A549 (cell line): Measurements from ENCODE around the gene PITPNM3. TPM values are rescaled to one million over a fixed set of nuclear protein-coding genes. Genes with fewer than 3 reads are reported as not detected.
"Not testable (repeated sequence)": the region's sequence is repeated elsewhere in the genome, so short reads cannot be mapped to it uniquely, and the experiment has no call there.

Source experiments
- ATAC-seq, 2 experiments: fragments of 200-7000 bp in 1 of 2; fragments of >200 bp in 1 of 2; cut with Nextera tagmentation in 1 of 2; cut with Tn5 transposase in 1 of 2; 3 replicates each; pipeline versions ENCODE4 v1.8.0 to v1.9.1; 2018 to 2020; ENCODE audit warnings: mild to moderate bottlenecking in 1 of 2, moderate library complexity in 1 of 2
- CTCF ChIA-PET: fragments of 300-600 bp; sonication (Branson Sonifier 250); formaldehyde crosslinking; extraction: SDS; loops from one replicate; lab custom pipeline; 2021; ENCODE audit warnings: antibody characterized with exemption, inconsistent platforms; lab: Yijun Ruan, JAX
- POLR2A ChIA-PET: fragments of 350-600 bp; formaldehyde crosslinking; extraction: SDS; loops from one replicate; lab custom pipeline; 2021; ENCODE audit warnings: antibody characterized with exemption, inconsistent platforms; lab: Yijun Ruan, JAX
- DNase-seq, 2 experiments: peaks; one replicate each; pipeline versions ENCODE4 v3.0.0 to v3.0.0-alpha.2; 2011 to 2016; ENCODE audit warnings: low read depth in 1 of 2, low spot score in 1 of 2
- FAIRE-seq: peaks from 2 replicates; lab custom pipeline; 2011; peaks lifted over from hg19 to GRCh38; lab: Jason Lieb, UNC
- H3K27ac ChIP-seq, 2 experiments: fragments of >200 bp; sonication (Bioruptor Twin); formaldehyde crosslinking; 3 replicates each; pipeline ENCODE4 v1.5.1; 2016 to 2017
- H3K4me1 ChIP-seq: fragments of >200 bp; sonication (Bioruptor Twin); formaldehyde crosslinking; 3 replicates; pipeline ENCODE4 v1.6.1; 2016
- H3K4me2 ChIP-seq: fragments of >200 bp; sonication (Bioruptor Twin); formaldehyde crosslinking; 3 replicates; pipeline ENCODE4 v1.6.1; 2016
- H3K4me3 ChIP-seq: fragments of >200 bp; sonication (Bioruptor Twin); formaldehyde crosslinking; 3 replicates; pipeline ENCODE4 v1.5.1; 2016
- H3K9me3 ChIP-seq: fragments of >200 bp; sonication (Bioruptor Twin); formaldehyde crosslinking; 3 replicates; pipeline ENCODE4 v1.6.1; 2016
- CBX2 ChIP-seq: fragments of 200-600 bp; sonication (generic); IDR thresholded peaks from 2 replicates; pipeline ENCODE4 v1.6.1; 2016; ENCODE audit warnings: low read depth, mild to moderate bottlenecking, borderline replicate concordance
- CBX8 ChIP-seq: fragments of 200-600 bp; sonication (generic); IDR thresholded peaks from 2 replicates; pipeline ENCODE4 v1.6.1; 2016
- CEBPB ChIP-seq, 2 experiments: fragments of >200 bp in 1 of 2; sonication (Bioruptor Twin) in 1 of 2; formaldehyde crosslinking in 1 of 2; IDR thresholded peaks; 2 replicates each; pipeline ENCODE4 v1.6.1; 2012 to 2016
- CHD4 ChIP-seq: fragments of 200-600 bp; sonication (generic); IDR thresholded peaks from 2 replicates; pipeline ENCODE4 v1.6.1; 2016; ENCODE audit warnings: antibody characterized with exemption, mild to moderate bottlenecking, borderline replicate concordance
- EHMT2 ChIP-seq: fragments of 200-600 bp; sonication (generic); IDR thresholded peaks from 2 replicates; pipeline ENCODE4 v1.6.1; 2016; ENCODE audit warnings: antibody characterized with exemption, low read depth, mild to moderate bottlenecking, moderate library complexity
- ESRRA ChIP-seq: fragments of 150-350 bp; IDR thresholded peaks from 2 replicates; pipeline ENCODE4 v1.6.1; 2014; ENCODE audit warnings: mild to moderate bottlenecking, low read length, borderline replicate concordance
- FOSL2 ChIP-seq, 2 experiments: fragments of 450-650 bp in 1 of 2; fragments of >200 bp in 1 of 2; sonication (Bioruptor Twin) in 1 of 2; formaldehyde crosslinking; IDR thresholded peaks; 2 replicates each; pipeline versions ENCODE4 v1.5.0 to v1.6.1; 2016 to 2020; ENCODE audit warnings: mild to moderate bottlenecking in 1 of 2, moderate library complexity in 1 of 2
- GATA3 ChIP-seq: IDR thresholded peaks from 2 replicates; pipeline ENCODE4 v1.6.1; 2012; ENCODE audit warnings: borderline replicate concordance
- HDAC2 ChIP-seq: fragments of 200-600 bp; sonication (generic); IDR thresholded peaks from 2 replicates; pipeline ENCODE4 v1.6.1; 2016
- HOXB13 ChIP-seq: fragments of 250-450 bp; sonication (Bioruptor Pico); IDR thresholded peaks from 2 replicates; pipeline ENCODE4 v1.5.0; 2020; ENCODE audit warnings: low read depth, mild to moderate bottlenecking, moderate library complexity
- HOXB5 ChIP-seq: fragments of 250-450 bp; sonication (Bioruptor Pico); IDR thresholded peaks from 2 replicates; pipeline ENCODE4 v1.5.0; 2020; ENCODE audit warnings: mild to moderate bottlenecking, moderate library complexity
- JUN ChIP-seq, 2 experiments: fragments of >200 bp; sonication (Bioruptor Twin); formaldehyde crosslinking; IDR thresholded peaks; 2 replicates in 1 of 2; 3 replicates in 1 of 2; pipeline ENCODE4 v1.6.1; 2016 to 2017
- JUNB ChIP-seq: fragments of >200 bp; sonication (Bioruptor Twin); formaldehyde crosslinking; IDR thresholded peaks from 2 replicates; pipeline ENCODE4 v1.6.1; 2016
- MYC ChIP-seq: IDR thresholded peaks from 2 replicates; pipeline ENCODE4 v1.6.1; 2012; ENCODE audit warnings: mild to moderate bottlenecking, inconsistent platforms, low read length, improper control_type of control experiment, borderline replicate concordance
- NFE2L2 ChIP-seq: fragments of 150-350 bp; conservative IDR thresholded peaks from 2 replicates; pipeline ENCODE4 v1.6.1; 2014; ENCODE audit warnings: low read length
- RAD21 ChIP-seq, 2 experiments: fragments of >200 bp in 1 of 2; sonication (Bioruptor Twin) in 1 of 2; formaldehyde crosslinking in 1 of 2; IDR thresholded peaks in 1 of 2; conservative IDR thresholded peaks in 1 of 2; 2 replicates in 1 of 2; 3 replicates in 1 of 2; pipeline ENCODE4 v1.6.1; 2012 to 2018; ENCODE audit warnings: inconsistent platforms in 1 of 2
- RARB ChIP-seq: fragments of 250-450 bp; sonication (Bioruptor Pico); IDR thresholded peaks from 2 replicates; pipeline ENCODE4 v1.8.0; 2021; ENCODE audit warnings: mild to moderate bottlenecking, moderate library complexity
- RFX5 ChIP-seq: fragments of 450-650 bp; IDR thresholded peaks from 2 replicates; pipeline ENCODE4 v1.7.1; 2014; ENCODE audit warnings: antibody characterized with exemption, mild to moderate bottlenecking, moderate library complexity
- SMC3 ChIP-seq: fragments of >200 bp; sonication (Bioruptor Twin); formaldehyde crosslinking; IDR thresholded peaks from 3 replicates; pipeline ENCODE4 v1.6.1; 2018; ENCODE audit warnings: inconsistent platforms
- ZC3H11A ChIP-seq: fragments of 450-650 bp; IDR thresholded peaks from 2 replicates; pipeline ENCODE4 v1.6.1; 2014; ENCODE audit warnings: antibody characterized with exemption, mild to moderate bottlenecking
- ZNF302 ChIP-seq: fragments of 250-450 bp; sonication (Bioruptor Pico); IDR thresholded peaks from 2 replicates; pipeline ENCODE4 v1.9.0; 2021; ENCODE audit warnings: inconsistent platforms, mild to moderate bottlenecking, moderate library complexity
- ZSCAN20 ChIP-seq: fragments of 250-450 bp; sonication (Bioruptor Pico); IDR thresholded peaks from 2 replicates; pipeline ENCODE4 v1.8.0; 2022; ENCODE audit warnings: mild to moderate bottlenecking, moderate library complexity
- WGBS: methylation state at CpG from one replicate; pipeline ENCODE4 v1.1.6; 2017; ENCODE audit errors: missing lambda C conversion rate; 5-methylcytosine and 5-hydroxymethylcytosine counted together
- polyA plus RNA-seq, 4 experiments: library from polyadenylated mRNA; depleted of rRNA in 3 of 4; stranded (reverse); fragments of >200 nt; fragmentation: RNase III in 1 of 4; extraction: RNeasy Plus Mini Kit Qiagen cat#74134 plus additional on column Dnase treatment in 1 of 4; gene quantifications; 2 replicates in 3 of 4; 3 replicates in 1 of 4; pipeline ENCODE4 v1.2.3, GENCODE V29; 2011 to 2017
- TF ChIP-seq, protein P1 (sequence below): fragments of 150-350 bp; IDR thresholded peaks from 2 replicates; pipeline ENCODE4 v1.6.1; 2014; ENCODE audit warnings: low read depth, mild to moderate bottlenecking, low read length
- TF ChIP-seq, protein P2 (sequence below): fragments of 250-450 bp; sonication (Bioruptor Pico); IDR thresholded peaks from 2 replicates; pipeline ENCODE4 v1.5.0; 2021; ENCODE audit warnings: mild to moderate bottlenecking, moderate library complexity, borderline replicate concordance
- TF ChIP-seq, protein P3 (sequence below): fragments of 250-450 bp; sonication (Bioruptor Pico); IDR thresholded peaks from 2 replicates; pipeline ENCODE4 v1.5.0; 2020; ENCODE audit warnings: low read depth, mild to moderate bottlenecking, moderate library complexity
- TF ChIP-seq, protein P4 (sequence below): IDR thresholded peaks from 2 replicates; pipeline ENCODE4 v1.6.1; 2012
- TF ChIP-seq, protein P5 (sequence below): fragments of >200 bp; sonication (Bioruptor Twin); formaldehyde crosslinking; IDR thresholded peaks from 2 replicates; pipeline ENCODE4 v1.6.1; 2016
- TF ChIP-seq, protein P6 (sequence below): fragments of >200 bp; sonication (Bioruptor Twin); formaldehyde crosslinking; IDR thresholded peaks from 3 replicates; pipeline ENCODE4 v1.6.1; 2016

PITPNM3 gene
- polyA plus RNA-seq, 2 of the 4 experiments (the other 2 are of a cell fraction): 0.80 to 2.2 TPM

DNA sequence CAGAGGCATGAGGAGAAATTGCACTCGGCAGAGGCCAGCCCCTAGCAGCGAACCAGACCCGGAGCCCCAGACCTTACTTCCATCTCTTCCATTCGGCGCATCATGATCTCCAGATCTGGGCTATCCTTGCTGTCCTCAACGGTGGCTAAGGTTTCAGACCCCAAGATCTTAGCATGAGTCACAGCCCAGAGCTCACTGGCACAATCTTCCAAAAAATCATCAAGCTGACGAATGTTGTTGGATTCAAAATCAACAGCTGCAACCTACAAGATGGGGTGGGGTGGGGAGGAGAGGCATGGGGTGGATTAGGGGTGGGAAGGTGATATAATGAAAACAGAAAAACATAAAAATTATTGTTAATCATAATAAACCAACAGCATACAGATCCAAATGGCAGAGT lies 39.7 kb upstream of the PITPNM3 start:
- CTCF ChIA-PET: interaction anchor here (2.8 kb wide), 1 partner anchor 124 kb away, joined by 18 read pairs; no protein-coding TSS in a partner anchor

DNA sequence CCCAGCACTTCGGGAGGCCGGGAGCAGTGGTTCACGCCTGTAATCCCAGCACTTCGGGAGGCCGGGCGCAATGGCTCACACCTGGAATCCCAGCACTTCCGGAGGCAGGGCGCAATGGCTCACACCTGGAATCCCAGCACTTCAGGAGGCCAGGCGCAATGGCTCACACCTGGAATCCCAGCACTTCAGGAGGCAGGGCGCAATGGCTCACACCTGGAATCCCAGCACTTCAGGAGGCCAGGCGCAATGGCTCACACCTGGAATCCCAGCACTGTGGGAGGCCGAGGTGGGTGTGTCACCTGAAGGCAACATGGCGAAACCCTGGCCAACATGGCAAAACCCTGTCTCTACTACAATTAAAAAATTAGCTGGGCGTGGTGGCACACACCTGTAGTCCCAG lies 37.0 kb upstream of the PITPNM3 start:
- H3K4me2 ChIP-seq, ATAC-seq, H3K9me3 ChIP-seq, POLR2A ChIA-PET, FAIRE-seq, DNase-seq, H3K4me3 ChIP-seq: not testable (repeated sequence)
- CTCF ChIA-PET: interaction anchor here (1.0 to 1.3 kb wide), 3 partner anchors 19 to 122 kb away, joined by 3 to 4 read pairs (median 4); no protein-coding TSS in a partner anchor
- WGBS: 95% methylated on average over 14 of the region's 14 CpGs
- Histone ChIP-seq H3K4me1 (peaks cover 42% of the 10 kb centered on the region), H3K27ac (peak overlapping the region; percentile 90 to 98)

More for the DNA sequence above, 39.7 kb upstream of the PITPNM3 start:
- peaks cover 50% of the 10 kb centered on the region for H3K4me1 ChIP-seq
- no peak for FAIRE-seq
- H3K4me2 ChIP-seq: no peak overlapping the region
- no peak overlapping the region for H3K27ac ChIP-seq
- TF ChIP-seq CBX2: no peak
- no peak for TF ChIP-seq SMC3
- no peak for TF ChIP-seq RAD21 (conservative IDR thresholded peaks at IDR 0.05 in 1 of 2, IDR thresholded peaks at IDR 0.05 in 1 of 2)
- TF ChIP-seq, protein P1, sequence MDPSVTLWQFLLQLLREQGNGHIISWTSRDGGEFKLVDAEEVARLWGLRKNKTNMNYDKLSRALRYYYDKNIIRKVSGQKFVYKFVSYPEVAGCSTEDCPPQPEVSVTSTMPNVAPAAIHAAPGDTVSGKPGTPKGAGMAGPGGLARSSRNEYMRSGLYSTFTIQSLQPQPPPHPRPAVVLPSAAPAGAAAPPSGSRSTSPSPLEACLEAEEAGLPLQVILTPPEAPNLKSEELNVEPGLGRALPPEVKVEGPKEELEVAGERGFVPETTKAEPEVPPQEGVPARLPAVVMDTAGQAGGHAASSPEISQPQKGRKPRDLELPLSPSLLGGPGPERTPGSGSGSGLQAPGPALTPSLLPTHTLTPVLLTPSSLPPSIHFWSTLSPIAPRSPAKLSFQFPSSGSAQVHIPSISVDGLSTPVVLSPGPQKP: no peak
- TF ChIP-seq ESRRA: no peak
- TF ChIP-seq ZSCAN20 (CRISPR knock-in tag): no peak
- no peak for TF ChIP-seq RARB
- no peak for TF ChIP-seq JUNB
- no peak for TF ChIP-seq MYC
- no peaks in the 10 kb centered on the region for H3K9me3 ChIP-seq
- H3K4me3 ChIP-seq: no peak overlapping the region
- POLR2A ChIA-PET: no interaction called here
- no peak for DNase-seq
- ATAC-seq: no peak
- 94% methylated on average over 7 of the region's 7 CpGs for WGBS

DNA sequence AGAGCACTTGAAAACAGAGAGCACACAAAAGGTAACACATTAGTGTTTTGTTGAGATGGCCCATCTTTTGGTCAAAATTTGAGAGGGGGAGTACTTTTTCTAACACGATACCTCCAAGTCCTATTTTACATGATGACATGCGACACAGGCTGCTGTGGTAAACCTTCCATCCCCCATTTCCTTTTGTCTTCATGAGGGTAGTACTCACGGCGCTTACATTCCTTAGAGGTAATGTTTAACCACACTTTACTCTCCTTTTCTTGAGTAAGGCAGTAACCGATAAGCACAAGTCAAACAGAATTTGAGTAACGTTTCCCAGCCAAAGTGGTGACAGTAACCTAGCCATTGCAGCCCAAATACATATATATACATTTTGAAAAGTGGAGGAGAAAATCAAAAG lies 35.8 kb upstream of the PITPNM3 start:
- peak overlapping the region; percentile 86 for H3K4me2 ChIP-seq
- WGBS: 1% methylated on average over 6 of the region's 6 CpGs
- peaks cover 30% of the 10 kb centered on the region for H3K4me1 ChIP-seq
- H3K4me3 ChIP-seq: peak overlapping the region; percentile 29; the same call in 2 of the 3 replicates
- ATAC-seq: peak; percentile 92 to 94
- ChIA-PET CTCF (no interaction called here), POLR2A (interaction anchor here (1.5 kb wide), 1 partner anchor 14 kb away, joined by 3 read pairs; no protein-coding TSS in a partner anchor)
- peak; percentile 75 to 89 for DNase-seq
- no peaks in the 10 kb centered on the region for H3K9me3 ChIP-seq
- peak overlapping the region; percentile 90 to 98 for H3K27ac ChIP-seq
- FAIRE-seq: peak; percentile 100
- TF ChIP-seq RFX5: no peak
- TF ChIP-seq, protein P2, sequence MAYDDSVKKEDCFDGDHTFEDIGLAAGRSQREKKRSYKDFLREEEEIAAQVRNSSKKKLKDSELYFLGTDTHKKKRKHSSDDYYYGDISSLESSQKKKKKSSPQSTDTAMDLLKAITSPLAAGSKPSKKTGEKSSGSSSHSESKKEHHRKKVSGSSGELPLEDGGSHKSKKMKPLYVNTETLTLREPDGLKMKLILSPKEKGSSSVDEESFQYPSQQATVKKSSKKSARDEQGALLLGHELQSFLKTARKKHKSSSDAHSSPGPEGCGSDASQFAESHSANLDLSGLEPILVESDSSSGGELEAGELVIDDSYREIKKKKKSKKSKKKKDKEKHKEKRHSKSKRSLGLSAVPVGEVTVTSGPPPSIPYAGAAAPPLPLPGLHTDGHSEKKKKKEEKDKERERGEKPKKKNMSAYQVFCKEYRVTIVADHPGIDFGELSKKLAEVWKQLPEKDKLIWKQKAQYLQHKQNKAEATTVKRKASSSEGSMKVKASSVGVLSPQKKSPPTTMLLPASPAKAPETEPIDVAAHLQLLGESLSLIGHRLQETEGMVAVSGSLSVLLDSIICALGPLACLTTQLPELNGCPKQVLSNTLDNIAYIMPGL (CRISPR knock-in tag): no peak
- TF ChIP-seq, protein P3, sequence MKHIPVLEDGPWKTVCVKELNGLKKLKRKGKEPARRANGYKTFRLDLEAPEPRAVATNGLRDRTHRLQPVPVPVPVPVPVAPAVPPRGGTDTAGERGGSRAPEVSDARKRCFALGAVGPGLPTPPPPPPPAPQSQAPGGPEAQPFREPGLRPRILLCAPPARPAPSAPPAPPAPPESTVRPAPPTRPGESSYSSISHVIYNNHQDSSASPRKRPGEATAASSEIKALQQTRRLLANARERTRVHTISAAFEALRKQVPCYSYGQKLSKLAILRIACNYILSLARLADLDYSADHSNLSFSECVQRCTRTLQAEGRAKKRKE: no peak
- peak in 1 of 2 experiments; percentile 3; a peak in 3 of 5 replicates for TF ChIP-seq JUN (IDR thresholded peaks at IDR 0.05)
- TF ChIP-seq CBX8: no peak
- TF ChIP-seq SMC3: no peak; the same call in 2 of the 3 replicates
- TF ChIP-seq MYC: no peak
- TF ChIP-seq CHD4: no peak
- no peak for TF ChIP-seq JUNB
- no peak for TF ChIP-seq HDAC2
- TF ChIP-seq CEBPB (IDR thresholded peaks at IDR 0.05): peak; percentile 26 to 66; a peak in 1 of 4 replicates
- TF ChIP-seq RAD21 (conservative IDR thresholded peaks at IDR 0.05 in 1 of 2, IDR thresholded peaks at IDR 0.05 in 1 of 2): no peak
- TF ChIP-seq ZC3H11A: no peak
- no peak for TF ChIP-seq FOSL2 (IDR thresholded peaks at IDR 0.05)
- 0 out of 2 replicates have a peak, but pooled peaks have one; percentile 5 for TF ChIP-seq FOSL2 (CRISPR knock-in tag; IDR thresholded peaks at IDR 0.05)
- TF ChIP-seq, protein P4, sequence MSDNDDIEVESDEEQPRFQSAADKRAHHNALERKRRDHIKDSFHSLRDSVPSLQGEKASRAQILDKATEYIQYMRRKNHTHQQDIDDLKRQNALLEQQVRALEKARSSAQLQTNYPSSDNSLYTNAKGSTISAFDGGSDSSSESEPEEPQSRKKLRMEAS: peak; percentile 49; the same call in 1 of the 2 replicates
- no peak for TF ChIP-seq HOXB13
- no peak; the same call in 1 of the 2 replicates for TF ChIP-seq HOXB5
- no peak; the same call in 1 of the 2 replicates for TF ChIP-seq GATA3
- no peak for TF ChIP-seq EHMT2
- TF ChIP-seq NFE2L2: no peak
- no peak for TF ChIP-seq CBX2
- no peak for TF ChIP-seq ZNF302
- TF ChIP-seq, protein P5, sequence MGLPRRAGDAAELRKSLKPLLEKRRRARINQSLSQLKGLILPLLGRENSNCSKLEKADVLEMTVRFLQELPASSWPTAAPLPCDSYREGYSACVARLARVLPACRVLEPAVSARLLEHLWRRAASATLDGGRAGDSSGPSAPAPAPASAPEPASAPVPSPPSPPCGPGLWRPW: no peak
- TF ChIP-seq, protein P6, sequence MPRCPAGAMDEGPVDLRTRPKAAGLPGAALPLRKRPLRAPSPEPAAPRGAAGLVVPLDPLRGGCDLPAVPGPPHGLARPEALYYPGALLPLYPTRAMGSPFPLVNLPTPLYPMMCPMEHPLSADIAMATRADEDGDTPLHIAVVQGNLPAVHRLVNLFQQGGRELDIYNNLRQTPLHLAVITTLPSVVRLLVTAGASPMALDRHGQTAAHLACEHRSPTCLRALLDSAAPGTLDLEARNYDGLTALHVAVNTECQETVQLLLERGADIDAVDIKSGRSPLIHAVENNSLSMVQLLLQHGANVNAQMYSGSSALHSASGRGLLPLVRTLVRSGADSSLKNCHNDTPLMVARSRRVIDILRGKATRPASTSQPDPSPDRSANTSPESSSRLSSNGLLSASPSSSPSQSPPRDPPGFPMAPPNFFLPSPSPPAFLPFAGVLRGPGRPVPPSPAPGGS: no peak
